ENCODE measurements around the gene RTF2.
"Not testable (repeated sequence)": the region's sequence is repeated elsewhere in the genome, so short reads cannot be mapped to it uniquely, and the experiment has no call there.

RTF2 gene

GRCh38 chr20:56487216-56487615 is 18.8 kb downstream of the RTF2 start:
- peak in 1 of 56 donors; percentile 7 for DNase-seq

GRCh38 chr20:56488566-56488965 is 20.1 kb downstream of the RTF2 start:
- no peak for DNase-seq

- DNase-seq: no peak
Measured at GRCh38 chr20:56501116-56501515, 32.7 kb downstream of the RTF2 start.

- no peak for DNase-seq
Measured at GRCh38 chr20:56503916-56504315, 35.5 kb downstream of the RTF2 start.

- DNase-seq: no peak
Measured at GRCh38 chr20:56504373-56505005, 36.1 kb downstream of the RTF2 start.

GRCh38 chr20:56506103-56506502 is 37.7 kb downstream of the RTF2 start:
- no peak for DNase-seq

GRCh38 chr20:56511926-56512325 is 43.5 kb downstream of the RTF2 start:
- DNase-seq: no peak

- no peak for DNase-seq
Measured at GRCh38 chr20:56513161-56514150, 45.0 kb downstream of the RTF2 start.

- peak in 34 of 56 donors; percentile 2 to 64 (median 16) for DNase-seq
Measured at GRCh38 chr20:56516631-56517030, 48.2 kb downstream of the RTF2 start.

GRCh38 chr20:56517211-56517610 is 48.8 kb downstream of the RTF2 start:
- peak in 1 of 56 donors; percentile 2 for DNase-seq

GRCh38 chr20:56517641-56518040 is 49.2 kb downstream of the RTF2 start:
- DNase-seq: peak in 1 of 56 donors; percentile 3

- no peak for DNase-seq
Measured at GRCh38 chr20:56518126-56518525, 49.7 kb downstream of the RTF2 start.

GRCh38 chr20:56518721-56519398 is 50.4 kb downstream of the RTF2 start:
- DNase-seq: no peak

- DNase-seq: no peak
Measured at GRCh38 chr20:56519551-56519950, 51.1 kb downstream of the RTF2 start.

- DNase-seq: no peak
Measured at GRCh38 chr20:56520180-56520579, 51.8 kb downstream of the RTF2 start.

GRCh38 chr20:56520746-56521354 is 52.4 kb downstream of the RTF2 start:
- not testable (repeated sequence) for DNase-seq

GRCh38 chr20:56522311-56522710 is 53.9 kb downstream of the RTF2 start:
- no peak for DNase-seq

GRCh38 chr20:56524444-56524843 is 56.0 kb downstream of the RTF2 start, which contains the start of gene FAM209A:
FAM209A (plus strand) TSS chr20:56524744; CDS start chr20:56524809, 65 bp downstream.
- not testable (repeated sequence) for DNase-seq

- DNase-seq: no peak
Measured at GRCh38 chr20:56527521-56527920, 59.1 kb downstream of the RTF2 start.

GRCh38 chr20:56532946-56533345 is 64.5 kb downstream of the RTF2 start, which contains the start of gene FAM209B:
FAM209B (plus strand) TSS chr20:56533246; CDS start chr20:56533342, 96 bp downstream.
- not testable (repeated sequence) for DNase-seq

- DNase-seq: no peak
Measured at GRCh38 chr20:56537997-56538396, 69.6 kb downstream of the RTF2 start.
